DOHH2 (cell line): ENCODE results near the gene GALNT9.

ENCODE experiments used
- H3F3A ChIP-seq: fragments of 200-600 bp; sonication (generic), shearing (Covaris generic); 2 replicates; pipeline ENCODE4 v1.6.0; 2016; ENCODE audit warnings: antibody characterized with exemption, mild to moderate bottlenecking; ENCODE audit not compliant: control insufficient read depth, insufficient read depth
- H3K27ac ChIP-seq: fragments of 200-600 bp; sonication (generic); 2 replicates; pipeline ENCODE4 v1.5.1; 2014; ENCODE audit warnings: low read depth, mild to moderate bottlenecking, low read length, moderate library complexity
- H3K27me3 ChIP-seq: fragments of 200-600 bp; sonication (generic); 2 replicates; pipeline ENCODE4 v1.6.1; 2014; ENCODE audit warnings: mild to moderate bottlenecking, low read length, mixed read lengths; ENCODE audit not compliant: control insufficient read depth
- H3K36me3 ChIP-seq: fragments of 200-600 bp; sonication (generic); 2 replicates; pipeline ENCODE4 v1.6.1; 2014; ENCODE audit warnings: mild to moderate bottlenecking, low read length, moderate library complexity, mixed read lengths; ENCODE audit not compliant: control insufficient read depth
- H3K4me1 ChIP-seq: fragments of 200-600 bp; sonication (generic); 2 replicates; pipeline ENCODE4 v1.6.1; 2014; ENCODE audit warnings: mild to moderate bottlenecking, low read length, mixed read lengths; ENCODE audit not compliant: control insufficient read depth
- H3K4me2 ChIP-seq: fragments of 200-600 bp; sonication (generic); 2 replicates; pipeline ENCODE4 v1.6.0; 2014; ENCODE audit warnings: mild to moderate bottlenecking, low read length, moderate library complexity
- H3K4me3 ChIP-seq: fragments of 200-600 bp; sonication (generic); 2 replicates; pipeline ENCODE4 v1.5.1; 2014; ENCODE audit warnings: mild to moderate bottlenecking, low read length, mixed read lengths
- H3K79me2 ChIP-seq: fragments of 200-600 bp; sonication (generic); 2 replicates; pipeline ENCODE4 v1.6.1; 2014; ENCODE audit warnings: mild to moderate bottlenecking, low read length, mixed read lengths; ENCODE audit not compliant: control insufficient read depth
- H3K9me2 ChIP-seq: fragments of 200-600 bp; sonication (generic); replicated peaks from 2 replicates; pipeline ENCODE4 v1.6.1; 2014; ENCODE audit warnings: mild to moderate bottlenecking, low read length, mixed read lengths; ENCODE audit not compliant: control insufficient read depth
- H3K9me3 ChIP-seq: fragments of 200-600 bp; sonication (generic); 2 replicates; pipeline ENCODE4 v1.6.1; 2014; ENCODE audit warnings: antibody characterized with exemption, low read length, mixed read lengths; ENCODE audit not compliant: control insufficient read depth, insufficient read depth
- H4K20me1 ChIP-seq: fragments of 200-600 bp; sonication (generic); 2 replicates; pipeline ENCODE4 v1.6.0; 2014; ENCODE audit warnings: low read depth, mild to moderate bottlenecking, antibody characterized with exemption, low read length, moderate library complexity; ENCODE audit not compliant: control insufficient read depth, insufficient read depth
- EZH2phosphoT487 ChIP-seq: fragments of 200-600 bp; sonication (generic); IDR thresholded peaks from 2 replicates; pipeline ENCODE4 v1.6.1; 2017; ENCODE audit warnings: borderline replicate concordance, mild to moderate bottlenecking, antibody characterized with exemption, low read length, moderate library complexity, mixed read lengths
- TF ChIP-seq, protein P1 (sequence below): fragments of 200-600 bp; sonication (generic); IDR thresholded peaks from one replicate; pipeline ENCODE4 v1.5.1; 2014; ENCODE audit warnings: antibody characterized with exemption, mild to moderate bottlenecking, low read depth, low read length; ENCODE audit not compliant: poor library complexity, severe bottlenecking

GALNT9 gene

DNA sequence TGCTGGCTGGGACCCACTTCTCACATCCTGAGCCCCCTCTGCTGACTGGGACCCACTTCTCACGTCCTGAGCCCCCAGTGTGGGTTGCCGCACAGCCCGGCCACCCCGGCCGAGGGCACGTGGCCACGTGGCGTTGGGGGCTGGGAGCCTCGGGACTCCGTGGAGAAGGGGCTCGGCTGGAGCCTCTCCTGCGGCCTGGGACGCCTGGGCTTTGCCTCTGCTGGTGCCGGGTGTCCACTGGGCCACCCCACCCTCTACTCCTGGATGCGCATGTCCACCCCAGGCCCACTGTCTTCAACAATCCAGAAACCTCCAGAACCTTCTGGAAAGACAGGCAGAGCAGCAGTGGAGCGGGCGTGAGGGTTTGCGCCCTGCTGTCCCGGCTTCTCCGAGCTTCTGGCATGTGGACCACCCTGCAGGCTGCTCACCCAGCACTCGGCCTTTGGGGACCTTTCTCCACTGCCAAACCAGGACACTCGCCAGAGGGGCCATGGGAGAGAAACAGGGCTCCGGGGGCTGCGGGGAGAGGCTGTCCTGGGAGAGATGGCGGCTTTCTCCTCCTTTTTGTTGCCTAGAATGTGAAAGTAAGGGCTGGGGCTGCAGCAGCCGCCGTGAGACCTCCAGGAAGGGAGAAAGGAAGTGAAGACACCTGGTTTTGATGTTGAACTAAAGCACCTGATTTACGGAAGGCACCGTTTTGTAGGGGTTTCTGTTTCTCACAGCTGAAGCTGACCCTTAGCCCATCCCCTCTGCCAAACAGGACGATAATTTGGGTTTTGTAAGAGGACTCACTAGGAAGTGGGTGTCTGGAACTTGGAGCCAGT, 155.2 kb downstream of the GALNT9 start:
- H3K9me3 ChIP-seq: no peaks in the 10 kb centered on the region
- H3K4me2 ChIP-seq: no peak overlapping the region
- H3K9me2 ChIP-seq: no peaks in the 10 kb centered on the region
- TF ChIP-seq EZH2phosphoT487: no peak
- TF ChIP-seq, protein P1, sequence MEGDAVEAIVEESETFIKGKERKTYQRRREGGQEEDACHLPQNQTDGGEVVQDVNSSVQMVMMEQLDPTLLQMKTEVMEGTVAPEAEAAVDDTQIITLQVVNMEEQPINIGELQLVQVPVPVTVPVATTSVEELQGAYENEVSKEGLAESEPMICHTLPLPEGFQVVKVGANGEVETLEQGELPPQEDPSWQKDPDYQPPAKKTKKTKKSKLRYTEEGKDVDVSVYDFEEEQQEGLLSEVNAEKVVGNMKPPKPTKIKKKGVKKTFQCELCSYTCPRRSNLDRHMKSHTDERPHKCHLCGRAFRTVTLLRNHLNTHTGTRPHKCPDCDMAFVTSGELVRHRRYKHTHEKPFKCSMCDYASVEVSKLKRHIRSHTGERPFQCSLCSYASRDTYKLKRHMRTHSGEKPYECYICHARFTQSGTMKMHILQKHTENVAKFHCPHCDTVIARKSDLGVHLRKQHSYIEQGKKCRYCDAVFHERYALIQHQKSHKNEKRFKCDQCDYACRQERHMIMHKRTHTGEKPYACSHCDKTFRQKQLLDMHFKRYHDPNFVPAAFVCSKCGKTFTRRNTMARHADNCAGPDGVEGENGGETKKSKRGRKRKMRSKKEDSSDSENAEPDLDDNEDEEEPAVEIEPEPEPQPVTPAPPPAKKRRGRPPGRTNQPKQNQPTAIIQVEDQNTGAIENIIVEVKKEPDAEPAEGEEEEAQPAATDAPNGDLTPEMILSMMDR: no peak
- H3K27me3 ChIP-seq: no peaks in the 10 kb centered on the region; the same call in 1 of the 2 replicates
- H3K27ac ChIP-seq: no peak overlapping the region
- H3F3A ChIP-seq: no peaks in the 10 kb centered on the region
- H3K36me3 ChIP-seq: no peaks in the 10 kb centered on the region
- H4K20me1 ChIP-seq: no peaks in the 10 kb centered on the region
- H3K4me1 ChIP-seq: peaks cover 11% of the 10 kb centered on the region
- no peak overlapping the region for H3K4me3 ChIP-seq
- H3K79me2 ChIP-seq: no peaks in the 10 kb centered on the region

DNA sequence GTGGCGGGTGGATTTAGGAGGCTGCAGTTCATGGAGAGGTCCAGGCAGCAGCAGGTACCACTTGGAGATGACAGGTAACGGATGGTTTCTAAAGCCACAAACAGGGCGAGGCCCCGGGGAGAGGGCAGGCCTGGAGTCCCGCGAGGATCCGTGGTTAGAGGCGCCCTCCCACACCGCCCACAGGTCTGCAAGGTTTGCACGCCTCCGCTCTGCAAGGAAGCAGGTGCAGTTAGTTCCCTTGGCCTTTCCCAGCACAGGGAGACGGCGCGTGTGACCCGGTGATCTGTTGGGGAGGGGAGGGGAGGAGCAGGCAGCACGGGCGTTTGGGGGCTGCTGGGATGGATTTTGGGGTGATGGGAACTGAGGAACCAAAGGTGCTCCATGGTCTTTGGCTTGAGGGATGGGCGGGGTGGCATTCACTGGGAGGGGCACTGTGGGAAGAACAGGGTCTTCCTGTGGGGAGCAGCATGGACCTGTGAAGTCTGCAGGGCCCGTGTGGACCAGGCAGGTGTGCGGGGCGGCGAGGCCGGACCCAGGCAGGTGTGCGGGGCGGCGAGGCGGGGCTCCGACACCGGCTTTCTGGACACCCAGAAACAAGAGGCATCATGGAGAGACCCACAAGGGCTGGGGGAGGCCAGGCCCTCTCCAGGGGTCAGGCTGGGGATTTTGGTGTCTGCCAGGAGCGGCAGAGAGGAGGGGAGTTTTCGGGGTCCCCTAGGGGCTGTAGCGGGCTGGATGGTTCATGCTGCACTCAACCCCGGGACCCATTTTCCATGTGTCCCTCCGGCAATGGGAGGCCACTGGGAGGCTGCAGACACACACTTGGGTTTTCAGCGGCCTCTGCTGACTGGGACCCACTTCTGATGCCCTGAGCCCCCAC, 156.0 kb downstream of the GALNT9 start:
- Histone ChIP-seq H3K79me2 (no peaks in the 10 kb centered on the region), H3K4me2 (no peak overlapping the region), H3K9me2 (no peaks in the 10 kb centered on the region), H3F3A (no peaks in the 10 kb centered on the region), H3K9me3 (no peaks in the 10 kb centered on the region), H3K4me3 (no peak overlapping the region), H3K4me1 (peaks cover 6% of the 10 kb centered on the region), H4K20me1 (no peaks in the 10 kb centered on the region), H3K36me3 (no peaks in the 10 kb centered on the region), H3K27me3 (no peaks in the 10 kb centered on the region; the same call in 1 of the 2 replicates), H3K27ac (no peak overlapping the region)
- no peak for TF ChIP-seq EZH2phosphoT487
- TF ChIP-seq, protein P1: no peak

DNA sequence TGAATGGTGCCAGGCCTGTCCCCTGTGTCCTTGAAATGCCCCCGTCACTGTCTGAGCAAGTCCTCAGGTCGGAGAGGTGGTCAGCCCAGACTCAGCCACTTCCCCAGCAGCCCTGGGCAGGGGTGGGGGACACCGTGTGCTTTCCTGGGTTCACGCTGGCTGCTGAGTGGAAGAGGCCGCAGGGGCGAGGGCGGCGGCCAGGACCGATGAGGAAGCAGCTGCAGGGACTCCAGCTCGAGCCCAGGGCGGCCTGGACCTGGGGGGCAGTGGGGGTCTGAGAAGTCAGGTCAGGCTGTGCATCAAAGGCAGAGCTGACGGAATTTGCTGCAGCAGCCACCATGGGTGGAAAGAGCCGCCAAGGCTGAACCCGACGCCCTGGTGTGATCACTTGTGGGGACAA, 156.8 kb downstream of the GALNT9 start:
- H3K4me3 ChIP-seq: no peak overlapping the region

More for the DNA sequence above, 156.8 kb downstream of the GALNT9 start:
- Histone ChIP-seq H3K36me3 (no peaks in the 10 kb centered on the region), H3K27ac (no peak overlapping the region), H3K9me2 (no peaks in the 10 kb centered on the region), H3K27me3 (no peaks in the 10 kb centered on the region; the same call in 1 of the 2 replicates), H3K79me2 (no peaks in the 10 kb centered on the region), H3K4me2 (no peak overlapping the region), H3K9me3 (no peaks in the 10 kb centered on the region; the same call in 1 of the 2 replicates), H3K4me1 (no peaks in the 10 kb centered on the region; the same call in 1 of the 2 replicates), H3F3A (no peaks in the 10 kb centered on the region), H4K20me1 (no peaks in the 10 kb centered on the region)
- TF ChIP-seq EZH2phosphoT487: no peak
- TF ChIP-seq, protein P1: no peak
